ENCODE data around the gene PPIG.
"Not testable (repeated sequence)": the region's sequence is repeated elsewhere in the genome, so short reads cannot be mapped to it uniquely, and the experiment has no call there.

The PPIG gene

GRCh38 chr2:169584005-169584877, at the start of gene PPIG:
TSS of gene PPIG (plus strand) at chr2:169584351. CDS start at chr2:169604042, 19,691 bp downstream.
- DNase-seq (ENCODE audit: low spot score): peak; percentile 94

GRCh38 chr2:169539460-169539859, 44.7 kb upstream of the PPIG start:
- DNase-seq (ENCODE audit: low spot score): not testable (repeated sequence)

- DNase-seq (ENCODE audit: low spot score): no peak
Measured at GRCh38 chr2:169540146-169540545, 44.0 kb upstream of the PPIG start.

- DNase-seq (ENCODE audit: low spot score): no peak
Measured at GRCh38 chr2:169542433-169542832, 41.7 kb upstream of the PPIG start.

- no peak for DNase-seq (ENCODE audit: low spot score)
Measured at GRCh38 chr2:169546756-169547155, 37.4 kb upstream of the PPIG start.

- no peak for DNase-seq (ENCODE audit: low spot score)
Measured at GRCh38 chr2:169561364-169561763, 22.8 kb upstream of the PPIG start.

GRCh38 chr2:169562084-169562483, 22.1 kb upstream of the PPIG start:
- DNase-seq (ENCODE audit: low spot score): not testable (repeated sequence)

- no peak for DNase-seq (ENCODE audit: low spot score)
Measured at GRCh38 chr2:169562519-169562918, 21.6 kb upstream of the PPIG start.

- DNase-seq (ENCODE audit: low spot score): no peak
Measured at GRCh38 chr2:169565686-169566085, 18.5 kb upstream of the PPIG start.

- DNase-seq (ENCODE audit: low spot score): no peak
Measured at GRCh38 chr2:169569948-169570347, 14.2 kb upstream of the PPIG start.

- not testable (repeated sequence) for DNase-seq (ENCODE audit: low spot score)
Measured at GRCh38 chr2:169570752-169571151, 13.4 kb upstream of the PPIG start.

GRCh38 chr2:169571571-169571970, 12.6 kb upstream of the PPIG start:
- no peak for DNase-seq (ENCODE audit: low spot score)

- DNase-seq (ENCODE audit: low spot score): no peak
Measured at GRCh38 chr2:169572189-169572588, 12.0 kb upstream of the PPIG start.

- DNase-seq (ENCODE audit: low spot score): no peak
Measured at GRCh38 chr2:169572821-169573159, 11.4 kb upstream of the PPIG start.

GRCh38 chr2:169573160-169573973, 10.8 kb upstream of the PPIG start, which contains the start of gene FASTKD1:
TSS of gene FASTKD1 (minus strand) at chr2:169573865. CDS start at chr2:169572029, 1,836 bp downstream.
- DNase-seq (ENCODE audit: low spot score): peak; percentile 94

- DNase-seq (ENCODE audit: low spot score): no peak
Measured at GRCh38 chr2:169573974-169574299, 10.2 kb upstream of the PPIG start.

- not testable (repeated sequence) for DNase-seq (ENCODE audit: low spot score)
Measured at GRCh38 chr2:169574539-169574938, 9.6 kb upstream of the PPIG start.

GRCh38 chr2:169575264-169575663, 8.9 kb upstream of the PPIG start:
- DNase-seq (ENCODE audit: low spot score): not testable (repeated sequence)

- DNase-seq (ENCODE audit: low spot score): no peak
Measured at GRCh38 chr2:169579044-169579443, 5.1 kb upstream of the PPIG start.

- DNase-seq (ENCODE audit: low spot score): not testable (repeated sequence)
Measured at GRCh38 chr2:169582552-169583266, 1.4 kb upstream of the PPIG start.

- no peak for DNase-seq (ENCODE audit: low spot score)
Measured at GRCh38 chr2:169583518-169583917, 633 bp upstream of the PPIG start.

GRCh38 chr2:169585673-169586072, 1.5 kb downstream of the PPIG start:
- DNase-seq (ENCODE audit: low spot score): peak; percentile 20

Measured in RKO (cell line).